Cardiac muscle cell (in vitro differentiated cells and primary cell): ENCODE measurements around the gene ABCA12. TPM values are rescaled to one million over a fixed set of nuclear protein-coding genes. Genes with fewer than 3 reads are reported as not detected.

Experiments used
- DNase-seq, 2 donors: peaks; one replicate each; pipeline versions ENCODE4 v3.0.0 to v3.0.0-alpha.2; 2010 to 2017; ENCODE audit warnings: low read depth in 1 of 2, low spot score in 1 of 2
- H3K27ac ChIP-seq: fragments of 200-600 bp; sonication (generic); 2 replicates; pipeline ENCODE4 v1.5.1; 2016
- H3K27me3 ChIP-seq: fragments of 200-600 bp; sonication (generic); 2 replicates; pipeline ENCODE4 v1.6.0; 2016; ENCODE audit warnings: control low read depth
- H3K36me3 ChIP-seq: fragments of 200-600 bp; sonication (generic); 2 replicates; pipeline ENCODE4 v1.5.1; 2016; ENCODE audit warnings: control low read depth
- H3K4me1 ChIP-seq: fragments of 200-600 bp; sonication (generic); 2 replicates; pipeline ENCODE4 v1.8.1; 2017; ENCODE audit warnings: low read depth, mild to moderate bottlenecking, mixed run types
- H3K4me3 ChIP-seq: fragments of 200-600 bp; sonication (generic); 2 replicates; pipeline ENCODE4 v1.5.1; 2016; ENCODE audit warnings: mild to moderate bottlenecking
- H3K9me3 ChIP-seq: fragments of 200-600 bp; sonication (generic); 2 replicates; pipeline ENCODE4 v1.5.1; 2017; ENCODE audit warnings: low read depth, mild to moderate bottlenecking, control low read depth
- CTCF ChIP-seq: IDR thresholded peaks from 2 replicates; pipeline ENCODE4 v1.5.1; 2012; ENCODE audit warnings: low read depth, mild to moderate bottlenecking, low read length
- polyA plus RNA-seq: library from polyadenylated mRNA; unstranded; fragments of >200 nt; fragmentation: Nextera tagmentation; extraction: Ambion mirVana; gene quantifications from 2 replicates; pipeline ENCODE4 v1.2.1, GENCODE V29; 2016
- total RNA-seq: library from RNA; depleted of rRNA; stranded (reverse); fragments of >200 nt; gene quantifications from 2 replicates; pipeline ENCODE4 v1.2.3, GENCODE V29; 2016

ABCA12 gene
- total and polyA plus RNA-seq, 2 experiments from 2014 or later = not detected

- TF ChIP-seq CTCF = no peak
- H3K27me3 ChIP-seq = no peaks in the 10 kb centered on the region
Observed at GRCh38 chr2:215084080-215084479, 54.3 kb downstream of the ABCA12 start.

GRCh38 chr2:215083146-215083545, 55.3 kb downstream of the ABCA12 start:
- H3K36me3 ChIP-seq = no peaks in the 10 kb centered on the region
- H3K27ac ChIP-seq = no peak overlapping the region
- no peaks in the 10 kb centered on the region for H3K27me3 ChIP-seq
- no peaks in the 10 kb centered on the region for H3K9me3 ChIP-seq
- no peak for DNase-seq
- H3K4me3 ChIP-seq = no peak overlapping the region
- no peaks in the 10 kb centered on the region for H3K4me1 ChIP-seq
- no peak for TF ChIP-seq CTCF

More at GRCh38 chr2:215084080-215084479, 54.3 kb downstream of the ABCA12 start:
- no peak overlapping the region for H3K27ac ChIP-seq
- no peaks in the 10 kb centered on the region for H3K36me3 ChIP-seq
- H3K4me3 ChIP-seq = no peak overlapping the region
- no peak for DNase-seq
- H3K9me3 ChIP-seq = no peaks in the 10 kb centered on the region
- no peaks in the 10 kb centered on the region for H3K4me1 ChIP-seq

GRCh38 chr2:215082446-215082845, 56.0 kb downstream of the ABCA12 start:
- no peaks in the 10 kb centered on the region for H3K36me3 ChIP-seq
- no peaks in the 10 kb centered on the region for H3K9me3 ChIP-seq
- H3K4me3 ChIP-seq = no peak overlapping the region
- H3K27ac ChIP-seq = no peak overlapping the region
- DNase-seq = no peak
- no peaks in the 10 kb centered on the region for H3K27me3 ChIP-seq
- H3K4me1 ChIP-seq = no peaks in the 10 kb centered on the region
- TF ChIP-seq CTCF = no peak

GRCh38 chr2:215080545-215080944, 57.9 kb downstream of the ABCA12 start:
- DNase-seq = peak in 1 of 2 donors; percentile 32
- H3K36me3 ChIP-seq = no peaks in the 10 kb centered on the region

GRCh38 chr2:215071676-215072075, 66.8 kb downstream of the ABCA12 start:
- TF ChIP-seq CTCF = no peak
- no peaks in the 10 kb centered on the region for H3K4me1 ChIP-seq
- no peak for DNase-seq
- no peaks in the 10 kb centered on the region for H3K36me3 ChIP-seq
- no peaks in the 10 kb centered on the region for H3K9me3 ChIP-seq
- no peaks in the 10 kb centered on the region for H3K27me3 ChIP-seq
- H3K27ac ChIP-seq = no peak overlapping the region
- H3K4me3 ChIP-seq = no peak overlapping the region

More at GRCh38 chr2:215080545-215080944, 57.9 kb downstream of the ABCA12 start:
- Histone ChIP-seq H3K4me3 (no peak overlapping the region), H3K9me3 (no peaks in the 10 kb centered on the region), H3K27ac (no peak overlapping the region), H3K27me3 (no peaks in the 10 kb centered on the region), H3K4me1 (no peaks in the 10 kb centered on the region)
- no peak for TF ChIP-seq CTCF

GRCh38 chr2:215068399-215068798, 70.0 kb downstream of the ABCA12 start:
- Histone ChIP-seq H3K36me3 (no peaks in the 10 kb centered on the region), H3K4me3 (no peak overlapping the region), H3K27ac (no peak overlapping the region), H3K9me3 (no peaks in the 10 kb centered on the region), H3K27me3 (no peaks in the 10 kb centered on the region), H3K4me1 (no peaks in the 10 kb centered on the region)
- no peak for DNase-seq
- TF ChIP-seq CTCF = no peak
